Upper lobe of left lung (tissue), 4 donors: ENCODE results near the gene RABEP2.

Experiments
- CTCF ChIP-seq, 6 experiments: fragments of 450-650 bp in 4 of 6; fragments of 200-600 bp in 2 of 6; sonication (generic) in 2 of 6; IDR thresholded peaks; one replicate each; pipeline ENCODE4 v1.5.1; 2016 to 2019; ENCODE audit warnings: antibody characterized with exemption in 6 of 6
- POLR2AphosphoS5 ChIP-seq, 2 donors: sonication (generic); formaldehyde crosslinking; IDR thresholded peaks; one replicate each; pipeline ENCODE4 v1.5.1; 2017; ENCODE audit warnings: antibody characterized with exemption in 2 of 2

- TF ChIP-seq CTCF (IDR thresholded peaks at IDR 0.05), result no peak
- TF ChIP-seq POLR2AphosphoS5 (IDR thresholded peaks at IDR 0.05), result no peak
Observed at GRCh38 chr16:28876973-28877654, 47.9 kb downstream of the RABEP2 start.
